ENCODE measurements around the gene TUBB4B. TPM values are rescaled to one million over a fixed set of nuclear protein-coding genes. Genes with fewer than 3 reads are reported as not detected.
A peak's percentile ranks its signal among the peaks of the same experiment; 100 is the strongest.

Gene TUBB4B
- total RNA-seq, 4 donors from 2014 or later, result 174 to 409 (median 322) TPM

DNA sequence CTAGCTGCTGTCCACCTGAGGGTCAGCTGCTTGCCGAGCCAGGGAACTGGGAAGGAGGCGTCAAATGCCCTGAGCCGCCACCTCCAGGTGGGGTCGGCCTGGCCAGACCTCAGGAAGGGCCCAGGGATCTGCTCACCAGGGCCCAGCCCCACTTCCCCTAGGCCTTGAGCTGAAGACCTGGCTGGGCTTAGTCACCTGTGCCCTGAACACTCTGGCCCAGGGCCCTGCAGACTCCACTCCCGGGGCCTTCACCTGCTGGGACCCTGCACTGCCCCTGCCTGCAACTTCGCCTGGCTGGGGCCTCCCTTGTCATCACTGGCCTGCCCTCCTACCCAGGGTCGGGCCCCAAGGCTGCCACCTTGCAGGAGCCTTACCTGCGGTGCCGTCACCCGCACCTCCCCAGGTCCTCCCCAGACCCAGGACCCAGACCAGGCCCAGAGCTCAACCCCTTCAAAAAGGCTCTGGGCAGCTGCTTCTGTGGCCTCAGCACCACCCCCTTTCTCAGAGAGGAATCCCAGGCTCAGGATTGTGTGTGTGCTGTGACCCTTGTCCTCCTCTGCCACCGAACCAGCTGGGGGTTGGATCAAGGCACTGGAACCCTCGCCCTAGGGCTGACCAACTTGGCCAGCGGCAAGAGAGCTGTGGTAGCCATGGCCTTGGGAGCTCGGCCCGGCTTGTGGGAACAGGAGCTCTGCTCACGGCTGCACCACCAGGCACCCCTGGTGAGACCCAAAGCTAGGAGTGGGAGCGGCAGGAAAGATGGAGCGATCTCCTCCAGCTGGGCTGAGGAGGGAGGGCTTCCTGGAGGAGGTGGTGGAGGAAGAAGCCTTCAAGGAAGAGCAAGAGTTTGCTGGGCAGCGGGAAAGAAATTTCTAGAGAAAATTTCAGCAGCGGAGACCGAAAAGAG is 12.9 kb downstream of the TUBB4B start:
- DNase-seq, result peak in 1 of 3 donors; percentile 70
- TF ChIP-seq, protein P1, sequence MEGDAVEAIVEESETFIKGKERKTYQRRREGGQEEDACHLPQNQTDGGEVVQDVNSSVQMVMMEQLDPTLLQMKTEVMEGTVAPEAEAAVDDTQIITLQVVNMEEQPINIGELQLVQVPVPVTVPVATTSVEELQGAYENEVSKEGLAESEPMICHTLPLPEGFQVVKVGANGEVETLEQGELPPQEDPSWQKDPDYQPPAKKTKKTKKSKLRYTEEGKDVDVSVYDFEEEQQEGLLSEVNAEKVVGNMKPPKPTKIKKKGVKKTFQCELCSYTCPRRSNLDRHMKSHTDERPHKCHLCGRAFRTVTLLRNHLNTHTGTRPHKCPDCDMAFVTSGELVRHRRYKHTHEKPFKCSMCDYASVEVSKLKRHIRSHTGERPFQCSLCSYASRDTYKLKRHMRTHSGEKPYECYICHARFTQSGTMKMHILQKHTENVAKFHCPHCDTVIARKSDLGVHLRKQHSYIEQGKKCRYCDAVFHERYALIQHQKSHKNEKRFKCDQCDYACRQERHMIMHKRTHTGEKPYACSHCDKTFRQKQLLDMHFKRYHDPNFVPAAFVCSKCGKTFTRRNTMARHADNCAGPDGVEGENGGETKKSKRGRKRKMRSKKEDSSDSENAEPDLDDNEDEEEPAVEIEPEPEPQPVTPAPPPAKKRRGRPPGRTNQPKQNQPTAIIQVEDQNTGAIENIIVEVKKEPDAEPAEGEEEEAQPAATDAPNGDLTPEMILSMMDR (IDR thresholded peaks at IDR 0.05), result no peak
- peak in 1 of 2 donors; percentile 41 for TF ChIP-seq POLR2A (IDR thresholded peaks at IDR 0.05)

DNA sequence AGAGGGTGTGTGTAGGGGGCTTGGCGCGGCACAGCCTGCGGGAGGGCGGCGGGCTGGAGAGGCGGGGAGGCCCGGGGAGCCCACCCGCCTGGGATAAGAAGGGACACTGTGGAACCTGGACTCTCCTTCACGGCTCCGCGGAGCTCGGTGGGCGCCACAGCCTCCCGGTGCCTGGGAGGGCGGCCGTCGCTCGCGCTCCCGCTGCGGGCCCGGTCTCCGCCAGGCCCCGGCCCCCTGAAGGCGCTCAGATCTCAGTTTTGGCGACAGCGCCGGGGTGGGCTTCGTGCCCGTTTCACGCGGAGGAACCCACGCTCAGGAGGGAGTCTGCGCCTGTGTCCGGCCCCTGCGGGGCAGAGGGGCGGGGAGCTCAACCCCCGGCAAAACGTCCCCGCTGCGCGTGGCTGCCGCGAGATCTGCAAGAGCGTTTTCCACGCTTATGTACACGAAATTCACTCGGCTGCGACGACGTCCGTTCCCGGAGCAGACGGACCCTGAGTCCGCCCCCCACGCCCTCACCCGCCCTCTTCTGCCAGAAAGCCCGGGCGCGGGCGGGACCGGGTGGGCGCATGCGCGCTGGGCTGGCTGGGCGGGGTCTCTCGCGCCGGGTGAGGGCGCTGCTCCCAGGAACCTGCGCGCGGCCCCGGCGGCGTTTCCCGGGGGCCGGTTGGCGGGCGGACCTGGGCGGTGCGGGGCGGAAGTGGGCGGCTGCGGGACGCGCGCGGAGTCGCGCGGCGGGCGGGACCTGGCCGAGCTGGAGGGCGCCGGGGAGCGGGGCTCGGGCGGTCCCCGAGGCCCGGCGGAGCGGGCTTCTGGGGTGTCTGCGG is 13.7 kb downstream of the TUBB4B start, which contains the start of gene NELFB:
TSS of gene NELFB (plus strand) at position 704 of the 824 bp plus-strand sequence.
- H3K4me1 ChIP-seq, result peaks cover 4 to 30% (median 12%) of the 10 kb centered on the region in 4 donors
- H3K9me3 ChIP-seq, result no peaks in the 10 kb centered on the region
- H3K4me3 ChIP-seq, result peak within 1 kb of the TSS; percentile 96 to 100 (median 100)
- peak; percentile 91 to 98 (median 96) for DNase-seq
- peak within 1 kb of the TSS; percentile 81 to 96 (median 90) for H3K27ac ChIP-seq
- TF ChIP-seq, protein P1 (IDR thresholded peaks at IDR 0.05), result peak in 2 of 6 experiments; percentile 10 to 17
- TF ChIP-seq POLR2A (IDR thresholded peaks at IDR 0.05), result peak; percentile 74 to 94
- H3K36me3 ChIP-seq, result peaks cover 0 to 24% (median 0%) of the 10 kb centered on the region in 3 donors
- H3K27me3 ChIP-seq, result no peaks in the 10 kb centered on the region

More for the DNA sequence above, 12.9 kb downstream of the TUBB4B start:
- H3K27ac ChIP-seq, result peak overlapping the region; percentile 81 to 96 (median 90)
- peak overlapping the region; percentile 96 to 100 (median 100) for H3K4me3 ChIP-seq
- peaks cover 4 to 30% (median 12%) of the 10 kb centered on the region in 4 donors for H3K4me1 ChIP-seq
- H3K36me3 ChIP-seq, result peaks cover 0 to 18% (median 0%) of the 10 kb centered on the region in 3 donors
- no peaks in the 10 kb centered on the region for H3K27me3 ChIP-seq
- no peaks in the 10 kb centered on the region for H3K9me3 ChIP-seq

- Histone ChIP-seq H3K27ac (peak overlapping the region; percentile 81 to 96 (median 90)), H3K36me3 (peaks cover 0 to 24% (median 0%) of the 10 kb centered on the region in 3 donors), H3K4me3 (peak overlapping the region; percentile 96 to 100 (median 100)), H3K4me1 (peaks cover 4 to 30% (median 12%) of the 10 kb centered on the region in 4 donors), H3K27me3 (no peaks in the 10 kb centered on the region), H3K9me3 (no peaks in the 10 kb centered on the region)
- peak in 1 of 3 donors; percentile 39 for DNase-seq
- TF ChIP-seq, protein P1 (IDR thresholded peaks at IDR 0.05), result no peak
- no peak for TF ChIP-seq POLR2A (IDR thresholded peaks at IDR 0.05)
These were observed 14.5 kb downstream of the TUBB4B start for GRCh38 chr9:137255448-137256114.

GRCh38 chr9:137256362-137256761 is 15.3 kb downstream of the TUBB4B start:
- Histone ChIP-seq H3K27ac (no peak overlapping the region), H3K4me1 (peaks cover 4 to 30% (median 12%) of the 10 kb centered on the region in 4 donors), H3K9me3 (no peaks in the 10 kb centered on the region), H3K4me3 (peak overlapping the region in 3 of 4 donors; percentile 100), H3K27me3 (no peaks in the 10 kb centered on the region), H3K36me3 (peaks cover 0 to 24% (median 0%) of the 10 kb centered on the region in 3 donors)
- TF ChIP-seq, protein P1 (IDR thresholded peaks at IDR 0.05), result no peak
- no peak for TF ChIP-seq POLR2A (IDR thresholded peaks at IDR 0.05)
- no peak for DNase-seq

- Histone ChIP-seq H3K9me3 (no peaks in the 10 kb centered on the region), H3K27ac (no peak overlapping the region), H3K36me3 (peaks cover 0 to 24% (median 0%) of the 10 kb centered on the region in 3 donors), H3K27me3 (no peaks in the 10 kb centered on the region), H3K4me1 (peaks cover 4 to 30% (median 12%) of the 10 kb centered on the region in 4 donors), H3K4me3 (no peak overlapping the region)
- DNase-seq, result no peak
- TF ChIP-seq, protein P1 (IDR thresholded peaks at IDR 0.05), result no peak
- TF ChIP-seq POLR2A (IDR thresholded peaks at IDR 0.05), result no peak
These were observed 15.8 kb downstream of the TUBB4B start for GRCh38 chr9:137256856-137257255.

Data from Peyer's patch (tissue), 4 donors.